Colon (tissue), 2 donors: ENCODE data around the gene LYSMD2.

Experiments
- FAIRE-seq: peaks from 2 replicates; lab custom pipeline; 2012; peaks lifted over from hg19 to GRCh38; lab: Jason Lieb, UNC
- donor health status: control.
- donor health status: control.

The LYSMD2 gene

DNA sequence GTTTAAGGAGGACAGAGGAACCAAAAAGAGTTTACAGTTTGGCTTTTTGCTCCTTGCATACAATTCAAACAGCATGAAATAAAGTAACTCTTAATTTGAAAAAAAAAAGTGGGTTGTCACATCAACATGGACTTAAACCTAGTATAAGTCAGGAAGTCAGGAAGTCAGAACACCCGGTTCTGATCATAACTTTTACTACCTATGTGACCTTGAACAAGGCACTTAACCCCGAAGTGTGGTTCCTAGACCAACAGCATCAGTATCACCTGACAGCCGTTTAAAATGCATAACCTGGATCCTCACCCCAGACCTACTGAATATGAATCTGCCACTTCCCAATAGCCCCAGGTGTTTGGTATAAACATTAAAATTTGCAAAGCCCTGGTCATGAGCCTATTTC lies 18.7 kb downstream of the LYSMD2 start:
- FAIRE-seq, result no peak

DNA sequence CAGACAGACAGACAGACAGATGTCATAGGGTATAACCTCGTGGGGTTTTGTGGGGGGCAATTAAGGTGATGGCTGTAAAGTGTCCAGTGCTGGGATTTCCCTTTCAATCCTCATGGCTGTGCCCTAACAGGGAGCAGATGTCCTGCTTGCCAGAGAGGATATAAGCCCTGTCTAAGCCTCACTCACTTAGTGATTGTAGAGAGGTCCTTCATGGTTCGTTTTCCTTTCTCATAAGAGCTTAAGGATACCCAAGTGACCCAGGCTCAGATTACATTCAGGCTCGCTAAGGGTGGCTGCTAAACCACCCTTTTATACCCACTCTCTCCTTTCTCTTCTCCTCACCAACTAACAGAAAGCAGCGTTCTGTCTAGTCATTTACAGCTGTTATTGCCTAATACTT lies 19.2 kb downstream of the LYSMD2 start:
- no peak for FAIRE-seq

GRCh38 chr15:51714911-51715310 lies 22.5 kb downstream of the LYSMD2 start:
- no peak for FAIRE-seq

DNA sequence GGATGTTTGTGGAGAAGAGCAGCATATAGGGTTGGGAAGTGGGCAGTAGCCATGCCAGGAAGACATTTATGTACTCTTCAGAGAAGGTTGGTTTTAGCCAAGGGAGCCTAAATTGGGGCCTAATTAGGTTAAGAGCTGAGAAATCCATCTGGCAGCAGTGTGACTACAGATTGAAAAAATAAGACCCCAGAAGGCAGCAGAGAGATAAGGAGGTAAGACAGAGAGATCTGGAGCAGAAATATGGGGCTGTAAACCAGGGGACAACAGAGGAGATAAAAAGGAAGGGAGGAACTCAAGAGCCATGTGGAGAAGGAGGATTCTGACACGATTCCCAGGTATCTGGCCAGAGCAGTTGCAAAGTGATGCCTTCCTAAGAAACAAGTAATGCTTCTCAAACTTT lies 23.3 kb downstream of the LYSMD2 start:
- FAIRE-seq, result no peak

GRCh38 chr15:51709031-51709430 lies 28.4 kb downstream of the LYSMD2 start:
- FAIRE-seq, result no peak

- no peak for FAIRE-seq
These were observed 29.4 kb downstream of the LYSMD2 start for GRCh38 chr15:51708013-51708412.

GRCh38 chr15:51706926-51707608 lies 30.4 kb downstream of the LYSMD2 start:
- peak; percentile 33 for FAIRE-seq

DNA sequence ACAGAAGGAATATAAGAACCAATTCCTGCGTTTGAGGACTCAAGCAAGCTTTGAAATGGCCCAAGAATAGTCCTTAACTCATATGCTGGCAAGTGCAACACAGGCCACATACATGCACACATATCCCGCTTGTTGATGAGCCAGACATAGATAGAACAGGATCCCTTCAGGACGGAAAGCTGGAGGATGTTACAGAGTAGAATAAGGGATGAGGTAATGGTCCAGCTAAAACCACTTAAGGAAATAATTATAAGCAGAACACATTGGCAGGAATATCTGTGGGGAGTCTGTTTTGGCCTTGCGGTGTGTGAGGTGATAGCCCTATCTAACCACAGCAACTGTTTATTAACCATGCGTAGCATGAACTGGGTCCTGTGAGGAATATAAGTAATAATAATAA lies 31.2 kb downstream of the LYSMD2 start:
- no peak for FAIRE-seq

GRCh38 chr15:51702710-51703109 lies 34.7 kb downstream of the LYSMD2 start:
- no peak for FAIRE-seq

DNA sequence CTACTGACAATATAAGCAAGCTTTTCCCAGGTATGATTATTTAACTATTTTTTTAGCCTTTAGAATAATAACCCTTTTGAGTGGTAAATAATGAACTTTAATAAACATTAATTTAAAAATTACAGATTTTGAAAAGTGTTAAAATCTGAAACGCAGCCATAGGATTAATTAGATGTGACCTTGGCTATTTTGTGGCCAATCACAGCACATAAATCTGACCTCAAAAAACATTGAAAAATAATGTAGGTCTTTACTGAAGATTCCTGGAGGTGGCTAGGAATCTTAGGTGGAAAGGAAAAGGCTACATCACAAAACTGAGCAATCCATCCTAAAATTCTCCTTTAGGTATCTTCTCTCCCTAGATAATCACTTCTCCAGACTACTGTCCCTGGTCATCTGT lies 38.1 kb downstream of the LYSMD2 start:
- FAIRE-seq, result no peak

- FAIRE-seq, result no peak
These were observed 40.3 kb downstream of the LYSMD2 start for GRCh38 chr15:51697163-51697562.

DNA sequence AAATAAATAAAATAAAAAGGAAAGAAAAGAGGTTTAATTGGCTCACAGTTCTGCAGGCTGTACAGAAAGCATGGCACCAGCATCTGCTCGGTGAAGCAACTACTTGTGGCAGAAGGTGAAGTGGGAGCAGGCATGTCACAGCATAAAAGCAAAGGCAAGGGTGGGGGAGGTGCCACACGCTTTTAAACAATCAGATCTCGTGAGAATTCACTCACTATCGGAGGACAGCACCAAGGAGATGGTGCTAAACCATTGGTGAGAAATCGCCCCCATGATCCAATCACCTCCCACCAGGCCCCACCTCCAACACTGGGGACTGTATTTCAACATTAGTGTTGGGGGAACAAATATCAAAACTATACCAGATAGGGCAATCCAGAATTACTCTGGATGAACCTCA lies 40.9 kb downstream of the LYSMD2 start:
- no peak for FAIRE-seq

DNA sequence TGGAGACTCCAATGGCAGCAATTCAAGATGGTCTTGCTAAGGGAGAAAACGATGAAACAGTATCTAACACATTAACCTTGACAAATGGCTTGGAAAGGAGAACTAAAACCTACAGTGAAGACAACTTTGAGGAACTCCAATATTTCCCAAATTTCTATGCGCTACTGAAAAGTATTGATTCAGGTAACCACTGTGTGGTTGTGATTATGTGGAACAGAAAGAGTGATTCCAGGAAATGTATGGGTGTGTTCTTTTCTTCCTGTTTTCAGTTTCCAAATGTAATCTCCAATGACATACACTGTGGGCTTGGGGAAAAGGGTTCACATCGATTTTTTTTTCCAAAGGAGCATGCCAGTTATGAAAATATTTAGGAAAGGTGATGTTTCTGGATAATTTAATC lies 45.3 kb downstream of the LYSMD2 start:
- FAIRE-seq, result no peak

DNA sequence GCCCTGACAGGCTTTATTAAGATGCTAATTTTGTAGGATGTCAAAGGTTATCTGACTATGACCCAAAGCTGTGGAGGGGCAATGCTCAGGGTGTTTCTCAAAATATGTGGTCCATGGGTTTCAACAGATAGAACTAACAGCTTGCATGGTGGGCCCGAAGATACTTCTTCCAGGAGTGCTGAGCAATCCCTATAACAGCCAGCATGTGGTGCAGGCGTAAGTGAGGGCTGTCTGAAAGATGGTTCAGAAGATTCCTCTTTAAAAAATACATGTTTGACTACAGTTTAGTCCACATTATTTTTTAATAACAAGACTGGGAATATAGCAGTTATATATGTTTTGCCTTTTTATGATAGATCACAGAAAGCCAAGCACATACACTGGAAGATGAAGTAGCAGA lies 48.6 kb downstream of the LYSMD2 start:
- no peak for FAIRE-seq

DNA sequence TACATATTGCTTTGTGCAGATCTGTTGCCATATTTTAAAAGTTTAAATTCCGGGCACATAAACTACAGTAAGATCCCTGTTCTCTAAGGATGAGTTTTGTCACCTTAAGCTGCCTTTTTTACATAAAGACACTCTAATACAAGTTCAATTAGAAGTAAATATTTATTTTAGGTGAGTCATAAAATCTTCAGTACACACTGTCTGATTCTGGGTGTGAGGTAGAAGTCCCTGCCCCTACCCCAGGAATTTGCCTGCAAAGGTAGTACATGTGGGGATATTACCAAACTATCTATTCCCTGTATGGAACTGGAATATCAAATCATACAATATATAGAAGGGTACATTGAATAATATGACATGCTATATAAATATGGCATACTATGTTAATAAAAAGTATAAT lies 49.9 kb downstream of the LYSMD2 start:
- FAIRE-seq, result no peak

DNA sequence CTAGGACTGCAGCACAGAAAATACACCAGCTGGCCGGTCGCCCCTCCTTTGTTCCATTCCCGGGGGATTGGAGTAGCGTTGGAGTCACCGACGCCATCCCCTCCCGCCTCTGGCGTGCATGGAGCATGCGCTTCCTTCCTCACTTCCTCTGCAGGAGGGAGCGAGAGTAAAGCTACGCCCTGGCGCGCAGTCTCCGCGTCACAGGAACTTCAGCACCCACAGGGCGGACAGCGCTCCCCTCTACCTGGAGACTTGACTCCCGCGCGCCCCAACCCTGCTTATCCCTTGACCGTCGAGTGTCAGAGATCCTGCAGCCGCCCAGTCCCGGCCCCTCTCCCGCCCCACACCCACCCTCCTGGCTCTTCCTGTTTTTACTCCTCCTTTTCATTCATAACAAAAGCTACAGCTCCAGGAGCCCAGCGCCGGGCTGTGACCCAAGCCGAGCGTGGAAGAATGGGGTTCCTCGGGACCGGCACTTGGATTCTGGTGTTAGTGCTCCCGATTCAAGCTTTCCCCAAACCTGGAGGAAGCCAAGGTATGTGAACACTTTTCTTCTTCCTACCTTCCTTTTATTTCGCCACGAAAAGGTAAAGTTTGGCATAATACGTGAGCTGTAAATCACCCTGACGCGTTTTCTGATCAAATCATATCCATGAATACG lies 56.0 kb downstream of the LYSMD2 start, which contains the start of gene SCG3:
SCG3 (plus strand) TSS at position 201 of the 661 bp plus-strand sequence; CDS start at position 454, 253 bp downstream.
- no peak for FAIRE-seq

DNA sequence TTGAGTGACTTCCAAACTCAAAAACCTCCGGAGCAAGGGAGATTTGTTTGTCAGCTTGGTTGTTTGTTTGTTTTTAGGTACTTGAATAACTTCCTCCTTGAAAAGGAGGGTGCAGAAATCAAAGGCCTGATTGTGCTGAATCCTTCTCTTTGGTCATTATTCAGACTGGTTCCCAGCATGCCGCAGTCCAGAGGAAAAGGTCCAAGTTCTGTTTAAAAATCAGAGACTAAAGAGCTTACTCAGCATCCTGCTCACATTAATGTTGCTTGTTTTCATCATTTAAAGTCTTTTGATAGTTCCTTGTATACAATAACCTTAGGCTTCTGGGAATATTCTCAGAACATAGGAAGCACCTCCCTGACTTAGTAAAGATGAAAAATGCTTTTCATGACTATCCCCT lies 57.1 kb downstream of the LYSMD2 start:
- FAIRE-seq, result no peak

DNA sequence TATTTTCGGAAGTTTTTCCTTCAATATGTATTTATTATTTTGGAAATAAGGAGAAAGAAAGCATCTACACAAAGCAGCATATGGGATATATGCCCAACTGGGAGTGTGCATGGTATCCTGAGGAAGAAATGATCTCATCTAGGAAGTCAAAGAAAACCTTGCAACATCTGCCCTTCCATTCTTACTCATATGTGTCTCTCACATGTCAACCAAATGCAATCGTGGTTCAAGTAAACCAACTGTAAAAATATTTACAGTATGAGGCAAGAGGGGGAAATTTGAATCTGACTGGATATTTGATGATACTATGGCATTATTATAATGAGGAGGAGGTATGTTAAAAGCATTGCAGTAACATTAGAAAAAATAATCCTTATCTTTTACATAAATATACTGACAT lies 59.4 kb downstream of the LYSMD2 start:
- no peak for FAIRE-seq

- FAIRE-seq, result no peak
These were observed 60.0 kb downstream of the LYSMD2 start for GRCh38 chr15:51677452-51677851.

GRCh38 chr15:51677021-51677420 lies 60.4 kb downstream of the LYSMD2 start:
- no peak for FAIRE-seq

DNA sequence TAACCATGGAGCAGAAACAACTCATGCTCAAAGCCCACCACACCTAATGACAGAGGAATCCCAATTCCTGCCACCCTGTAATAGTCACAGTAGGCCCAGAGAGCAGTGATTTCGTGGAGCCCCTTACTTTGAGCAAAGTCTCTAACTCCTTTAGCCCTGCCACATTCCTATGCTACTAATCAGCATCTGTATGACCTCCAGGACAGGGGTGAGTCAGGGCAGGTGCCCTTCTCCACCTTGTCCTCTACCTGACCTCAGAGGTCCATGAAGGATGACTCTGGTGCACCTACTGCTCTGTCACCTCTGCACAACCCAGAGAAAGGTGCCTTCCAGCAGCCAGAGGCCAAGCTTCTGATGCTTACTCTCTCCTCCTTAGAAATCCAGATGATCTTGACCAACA lies 62.2 kb downstream of the LYSMD2 start:
- FAIRE-seq, result no peak
